NCI-H82 (cell line): ENCODE data around the gene STAT4.

Source experiments
- DNase-seq: peaks from one replicate; lab custom pipeline; 2025; lab: John Stamatoyannopoulos, UW

The STAT4 gene

DNA sequence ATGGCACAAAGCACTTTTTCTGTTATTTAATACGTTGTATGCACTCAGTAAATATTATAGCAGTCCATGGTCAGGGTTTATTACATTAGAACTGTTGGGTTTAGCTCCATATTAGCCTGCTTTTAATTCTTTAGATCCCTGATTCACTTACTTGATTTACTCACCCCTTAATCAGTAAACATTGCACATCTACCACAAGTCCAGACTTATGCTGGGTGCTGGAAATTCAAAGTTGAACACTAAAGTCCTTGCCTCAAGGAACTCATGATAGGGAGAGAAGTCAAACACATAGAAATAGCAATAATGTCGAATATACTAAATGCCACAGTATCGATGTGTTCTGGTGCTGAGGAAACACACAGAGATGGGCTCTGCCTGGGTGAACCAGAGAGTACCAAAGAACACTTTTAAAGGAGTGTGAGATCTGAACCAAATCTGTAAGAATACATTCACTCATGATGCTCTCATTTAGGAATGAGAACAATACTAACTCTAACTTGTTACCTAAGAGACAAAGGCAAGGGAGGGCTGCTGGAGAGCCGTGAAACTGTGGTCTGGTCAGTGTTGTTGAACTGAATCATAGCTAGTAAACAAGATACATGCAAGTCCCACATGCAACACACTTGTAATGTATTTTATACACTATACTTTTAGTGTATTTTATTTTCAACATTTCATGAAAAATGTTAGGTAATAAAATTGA is 4.9 kb downstream of the STAT4 start:
- DNase-seq = no peak

DNA sequence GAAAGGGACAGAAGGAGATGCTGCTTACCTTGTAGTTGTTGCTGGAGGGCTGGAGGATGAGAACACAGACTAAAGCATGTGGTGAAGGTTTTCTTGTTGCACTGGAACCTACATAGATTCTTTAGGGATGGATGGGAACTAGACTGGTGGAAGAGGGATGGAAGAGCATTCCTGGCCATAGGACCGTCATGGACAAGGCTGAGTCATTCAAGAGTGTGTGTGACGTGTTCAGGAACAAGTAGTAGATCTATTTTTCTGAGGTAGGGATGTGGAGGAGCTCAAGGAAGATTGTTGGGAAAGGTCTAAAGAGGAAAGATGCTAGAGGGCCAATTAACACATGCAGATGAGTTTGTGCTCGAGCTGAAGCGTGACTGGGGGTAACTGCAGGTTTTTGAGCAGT is 6.6 kb downstream of the STAT4 start:
- no peak for DNase-seq

DNA sequence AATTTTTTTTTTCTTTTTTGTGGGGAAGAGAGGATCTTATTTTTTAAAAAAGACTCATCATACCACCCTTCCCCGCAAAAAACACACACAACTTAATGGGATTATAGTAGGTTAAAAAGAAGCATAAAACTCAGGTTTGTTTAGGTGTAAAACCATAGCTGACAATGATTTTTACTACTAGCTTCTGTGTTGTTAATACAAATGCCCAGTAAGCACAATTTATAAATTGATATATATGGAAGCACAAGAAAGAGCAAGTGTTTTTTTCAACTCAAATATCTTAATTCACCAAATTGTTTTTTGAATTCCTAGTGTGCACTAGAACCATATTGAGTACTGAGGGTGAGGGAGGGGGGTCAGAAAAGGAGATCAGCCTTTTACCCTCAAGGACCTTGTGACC is 7.0 kb downstream of the STAT4 start:
- no peak for DNase-seq

DNA sequence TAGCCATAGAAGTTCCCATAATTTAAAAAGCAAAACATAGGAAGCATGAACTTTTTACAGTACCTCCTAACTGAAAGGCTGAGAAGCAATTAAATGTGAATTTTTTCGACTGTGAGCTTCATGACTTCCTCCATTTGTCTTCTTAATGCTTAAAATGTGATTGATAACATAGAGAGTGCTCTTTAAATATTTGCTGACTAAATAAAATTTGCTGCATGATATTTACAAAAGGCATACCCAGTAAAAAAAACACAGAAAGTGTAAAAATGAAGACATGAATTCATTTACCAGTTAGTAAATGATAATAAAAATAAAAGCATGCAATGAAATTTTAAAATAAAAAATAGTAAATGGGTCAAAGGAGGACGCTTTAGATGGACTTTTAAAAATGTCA is 21.9 kb downstream of the STAT4 start:
- no peak for DNase-seq

DNA sequence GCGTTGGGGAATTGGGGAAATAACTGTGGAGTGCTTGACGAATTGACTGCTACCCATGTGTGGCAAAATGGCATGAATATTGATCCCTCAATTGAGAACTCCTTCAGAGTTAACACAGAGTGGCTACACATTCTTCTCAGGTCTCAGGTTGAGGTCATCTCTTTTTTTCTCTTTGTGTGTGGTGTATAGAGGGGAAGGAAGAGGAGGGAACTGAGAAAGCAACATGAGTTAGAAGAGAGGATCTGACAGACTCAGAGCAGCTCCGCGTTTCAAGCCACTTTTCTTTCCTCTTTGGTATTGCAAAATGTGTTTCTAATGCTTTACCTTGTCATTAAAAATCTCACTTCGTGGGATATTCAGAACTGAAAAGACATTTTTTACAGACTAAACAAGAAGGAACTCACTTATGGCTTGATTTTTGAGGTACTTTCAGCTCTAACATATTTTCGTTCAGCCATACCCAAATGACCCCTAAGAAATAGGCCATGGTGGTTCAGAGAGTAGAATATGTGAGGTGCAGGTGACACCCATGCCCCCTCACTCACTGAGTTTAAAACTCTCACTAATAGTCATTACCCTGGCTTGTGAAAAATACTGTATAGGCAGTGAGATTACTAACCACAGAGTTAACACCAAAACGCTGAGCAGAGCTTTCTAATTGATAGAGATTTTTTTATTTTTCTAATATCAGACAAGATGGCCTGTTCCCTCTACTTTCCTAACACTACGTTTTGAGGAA is 22.5 kb downstream of the STAT4 start:
- no peak for DNase-seq

DNA sequence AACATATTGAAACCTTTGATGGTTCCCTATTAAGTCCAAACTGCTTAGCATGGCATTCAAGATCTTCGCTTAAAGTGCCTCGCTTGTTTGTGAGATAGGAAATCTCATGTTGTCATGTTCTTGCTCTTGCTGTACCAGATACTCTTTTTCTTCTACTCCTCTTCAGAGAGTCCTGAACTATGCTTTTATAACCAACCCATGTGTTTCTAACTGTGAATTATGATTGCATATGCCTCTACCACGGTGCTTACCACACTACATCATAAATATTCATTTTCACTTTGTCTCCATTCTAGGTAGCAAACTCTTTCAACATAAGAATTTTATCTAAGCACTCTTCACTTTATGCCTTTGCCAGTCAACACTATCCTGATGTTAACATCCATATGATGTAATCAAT is 23.6 kb downstream of the STAT4 start:
- no peak for DNase-seq

DNA sequence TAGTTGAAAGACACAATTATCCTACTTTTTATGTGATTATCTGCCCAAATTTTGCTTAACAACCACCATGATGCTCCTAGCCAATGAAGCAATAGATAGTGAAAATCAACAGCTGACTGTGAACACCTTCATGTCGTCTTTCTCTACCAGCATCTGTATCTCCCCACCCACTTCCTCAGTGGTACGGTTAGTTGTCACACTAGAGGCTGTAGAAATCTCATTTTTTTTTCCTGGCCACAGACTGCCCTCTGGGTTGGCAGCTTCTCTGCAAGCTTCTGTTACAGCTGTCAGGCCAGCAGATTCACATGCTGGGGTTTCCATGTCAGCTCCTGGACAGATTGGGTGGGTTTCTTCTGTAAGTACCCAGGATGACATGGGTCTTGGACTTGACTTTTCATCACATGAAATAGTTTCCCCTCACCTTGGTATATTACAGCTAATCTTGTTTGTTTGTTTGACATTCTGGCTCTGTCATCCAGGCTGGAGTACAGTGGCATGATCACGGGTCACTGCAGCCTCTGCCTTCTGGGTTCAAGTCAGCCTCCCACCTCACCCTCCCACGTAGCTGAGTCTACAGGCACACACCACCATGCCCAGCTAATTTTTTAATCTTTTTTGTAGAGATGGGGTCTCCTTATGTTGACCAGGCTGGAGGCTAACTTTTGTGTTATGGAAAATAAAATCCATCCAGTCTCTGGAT is 24.3 kb downstream of the STAT4 start:
- no peak for DNase-seq

DNA sequence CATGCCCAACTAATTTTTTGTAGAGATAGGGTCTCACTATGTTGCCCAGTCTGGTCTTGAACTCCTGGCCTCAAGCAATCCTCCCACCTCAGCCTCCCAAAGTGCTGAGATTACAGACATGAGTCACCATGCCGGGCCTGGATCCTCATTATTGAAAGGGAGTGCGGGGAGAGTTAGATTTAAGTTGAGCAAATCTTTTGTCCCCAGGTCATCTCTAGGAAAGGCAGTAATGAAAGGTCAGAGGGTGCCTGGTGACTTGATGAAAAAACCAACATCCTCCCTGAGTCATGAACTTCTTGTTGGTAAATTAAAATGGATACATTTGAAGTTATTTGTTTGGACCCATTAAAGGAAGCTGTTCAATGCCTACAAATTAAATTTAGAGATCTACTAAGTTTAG is 25.1 kb downstream of the STAT4 start:
- DNase-seq = no peak

DNA sequence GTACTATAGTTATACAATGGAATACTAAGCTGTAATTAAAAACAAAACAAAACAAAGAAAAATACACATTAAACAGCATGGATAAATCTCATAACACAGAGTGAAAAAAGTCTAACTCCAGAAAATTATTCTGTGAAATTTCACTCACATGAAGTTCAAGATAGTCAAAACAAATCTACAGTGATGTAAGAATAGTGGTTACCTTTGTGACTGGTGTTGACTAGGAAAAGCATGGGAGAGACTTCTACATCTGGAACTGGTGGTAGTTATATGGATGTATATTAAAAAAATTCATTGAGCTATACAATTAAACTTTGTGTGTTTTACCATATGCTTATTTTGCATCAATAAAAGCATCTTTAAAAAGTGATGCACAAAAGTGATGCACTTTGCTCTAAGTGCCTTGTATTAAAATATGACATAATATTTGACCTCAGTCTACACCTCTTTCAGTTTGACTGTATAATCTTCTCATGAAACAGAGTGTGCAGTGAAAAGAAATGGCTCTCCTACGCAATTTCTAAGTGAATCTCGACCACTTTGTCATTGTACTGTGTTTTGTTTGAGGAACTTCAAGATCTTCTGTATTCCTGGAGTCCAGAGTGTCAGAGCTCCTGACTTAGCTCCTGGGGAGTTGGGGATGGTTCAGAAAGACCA is 28.0 kb downstream of the STAT4 start:
- DNase-seq = no peak

DNA sequence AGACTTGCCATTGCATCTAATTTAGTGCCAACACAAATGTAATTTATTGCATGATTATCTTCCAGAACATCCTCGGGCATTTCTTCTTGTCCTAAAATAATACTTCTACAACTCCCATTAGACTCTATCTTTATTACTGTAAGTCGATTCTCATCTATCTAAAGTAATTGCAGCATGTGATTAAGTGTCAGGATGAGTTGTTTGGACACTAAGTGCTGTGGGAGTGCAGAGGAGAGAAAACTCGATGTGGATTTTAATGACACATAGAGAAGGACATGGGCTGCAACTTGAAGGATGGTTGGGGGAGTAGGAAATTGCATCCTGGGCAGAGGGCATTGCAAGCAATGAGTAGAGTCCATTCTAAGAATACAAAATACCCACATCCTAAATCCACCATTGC is 33.5 kb downstream of the STAT4 start:
- no peak for DNase-seq

DNA sequence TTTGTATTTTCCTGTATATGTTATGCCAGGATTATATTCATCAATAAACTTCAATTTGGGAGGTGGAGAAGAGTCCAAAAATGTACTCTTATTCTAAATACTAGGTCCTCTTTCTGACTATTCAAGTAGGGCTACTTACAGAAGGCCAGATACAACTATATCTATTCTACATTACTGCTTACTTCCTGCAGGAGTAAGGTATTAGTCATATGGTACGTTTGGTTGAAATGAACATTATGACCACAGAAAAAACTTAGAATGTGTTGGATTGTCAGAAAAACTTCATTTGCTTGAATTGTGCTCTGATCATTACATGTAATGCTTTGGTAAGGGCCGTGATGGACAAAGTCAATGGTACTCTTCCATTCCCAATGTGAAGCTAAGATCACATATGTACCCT is 35.0 kb downstream of the STAT4 start:
- no peak for DNase-seq

DNA sequence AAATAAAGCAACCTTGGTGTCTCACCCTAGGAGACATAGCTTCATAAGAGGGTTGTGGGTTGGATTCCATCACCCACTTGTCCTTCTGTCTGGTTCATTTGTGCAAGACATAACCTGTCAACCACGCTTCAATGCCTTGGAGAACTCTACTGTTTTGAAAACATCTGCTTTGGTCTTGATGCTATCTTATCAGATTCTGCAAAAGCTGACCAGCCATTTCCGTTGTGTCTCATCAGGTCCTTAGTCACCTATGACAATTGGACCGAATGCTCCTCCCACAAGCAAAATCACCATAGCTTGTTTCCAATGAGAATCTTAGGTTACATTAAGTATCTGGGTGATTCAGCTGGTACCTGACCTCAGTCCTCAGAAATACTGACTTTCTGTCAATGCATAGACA is 35.4 kb downstream of the STAT4 start:
- DNase-seq = no peak

DNA sequence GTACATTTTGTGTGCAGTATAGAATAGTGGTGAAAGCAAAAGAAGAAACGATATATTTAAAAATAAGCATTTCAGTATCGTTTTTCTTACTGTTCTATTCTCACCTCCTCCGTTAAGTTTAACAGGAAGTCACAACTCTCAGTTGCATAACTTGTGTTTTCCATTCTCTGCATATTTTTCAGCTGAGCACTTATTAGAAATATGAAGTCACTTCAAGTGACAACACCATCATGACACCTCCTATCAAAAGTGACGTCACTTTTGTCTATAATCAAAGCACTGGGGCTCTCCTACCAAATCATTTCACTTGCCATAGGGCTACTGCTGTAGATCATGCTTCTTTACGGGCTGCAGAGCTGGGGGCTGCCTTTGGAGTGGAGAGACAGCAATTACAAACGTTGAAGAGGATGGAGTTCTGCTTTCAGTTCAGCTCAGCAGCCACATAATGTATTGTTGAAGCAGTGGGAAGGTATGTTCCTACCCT is 36.3 kb downstream of the STAT4 start:
- DNase-seq = no peak

DNA sequence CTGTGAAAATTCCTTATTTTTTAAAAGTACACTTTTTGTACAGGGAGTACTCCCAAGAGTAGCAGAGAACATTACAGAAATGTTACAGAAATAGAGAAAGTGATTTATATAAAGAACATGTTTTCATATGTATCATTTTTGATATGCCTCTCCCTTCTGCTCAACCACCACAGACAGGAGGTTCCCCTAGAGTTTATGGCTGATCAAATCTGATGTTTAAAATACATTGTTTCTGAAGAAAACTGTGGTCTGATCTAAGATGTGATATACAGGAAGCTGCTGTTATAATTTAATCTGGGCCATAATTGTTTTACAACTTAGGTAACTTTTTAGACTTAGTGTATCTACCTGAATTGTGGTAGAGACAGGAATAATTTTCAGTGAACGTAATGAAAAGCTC is 37.0 kb downstream of the STAT4 start:
- DNase-seq = no peak

DNA sequence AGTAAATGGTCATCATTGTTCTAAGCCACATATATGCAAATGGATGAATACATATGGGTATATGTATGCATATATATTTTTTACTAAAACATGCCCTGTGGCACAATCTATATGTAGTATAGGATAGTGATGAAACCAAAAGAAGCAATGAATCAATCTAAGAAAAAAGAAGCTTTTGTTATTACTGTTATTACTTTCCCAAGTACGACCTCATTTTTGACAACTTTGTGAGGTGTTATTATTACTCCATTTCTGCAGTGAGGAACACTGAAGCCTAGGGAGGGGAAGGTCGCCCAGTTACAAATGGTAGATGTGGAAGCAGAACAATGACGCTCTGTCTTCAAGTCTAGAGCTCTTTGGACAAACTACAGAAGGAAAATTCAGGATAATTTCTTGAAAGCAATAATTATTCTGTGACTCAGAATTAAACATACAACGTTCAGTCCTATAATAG is 38.3 kb downstream of the STAT4 start:
- no peak for DNase-seq

DNA sequence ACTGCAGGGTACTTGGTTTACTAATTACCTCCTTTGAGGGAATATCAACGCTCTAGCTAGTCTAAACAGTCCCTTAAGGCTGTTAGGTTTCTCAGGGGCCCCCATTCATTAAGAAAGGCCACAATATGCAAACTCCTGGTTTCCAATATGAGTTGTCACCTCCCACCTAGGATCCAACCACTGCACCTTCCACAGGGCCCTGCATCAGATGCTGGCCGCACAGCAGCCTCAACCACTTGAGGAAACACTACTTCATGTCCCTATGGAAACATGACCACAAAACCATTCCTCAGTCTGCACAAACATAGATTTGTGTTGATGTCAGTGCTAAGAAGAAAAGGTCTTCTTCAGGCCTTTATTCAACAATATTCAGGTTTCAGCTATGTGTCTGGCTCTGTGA is 40.9 kb downstream of the STAT4 start:
- DNase-seq = no peak

DNA sequence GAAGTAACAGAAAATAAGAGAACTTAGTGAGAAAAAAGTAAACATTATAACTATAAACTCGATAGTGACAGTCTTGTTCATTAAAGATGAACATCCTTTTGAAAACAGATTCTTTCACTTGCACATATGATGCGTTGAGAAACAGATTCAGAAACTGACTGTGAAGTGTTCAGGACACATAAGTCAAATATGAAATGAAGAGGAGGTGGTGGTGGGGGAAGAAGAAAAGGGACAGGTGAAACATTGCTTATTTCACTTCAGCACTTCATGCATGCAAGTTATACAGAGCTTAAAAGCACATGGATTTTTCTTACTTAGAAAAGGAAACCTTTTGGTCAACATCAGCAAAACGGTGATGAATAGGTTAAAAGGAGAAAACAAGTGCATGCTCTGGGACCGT is 42.5 kb downstream of the STAT4 start:
- no peak for DNase-seq

DNA sequence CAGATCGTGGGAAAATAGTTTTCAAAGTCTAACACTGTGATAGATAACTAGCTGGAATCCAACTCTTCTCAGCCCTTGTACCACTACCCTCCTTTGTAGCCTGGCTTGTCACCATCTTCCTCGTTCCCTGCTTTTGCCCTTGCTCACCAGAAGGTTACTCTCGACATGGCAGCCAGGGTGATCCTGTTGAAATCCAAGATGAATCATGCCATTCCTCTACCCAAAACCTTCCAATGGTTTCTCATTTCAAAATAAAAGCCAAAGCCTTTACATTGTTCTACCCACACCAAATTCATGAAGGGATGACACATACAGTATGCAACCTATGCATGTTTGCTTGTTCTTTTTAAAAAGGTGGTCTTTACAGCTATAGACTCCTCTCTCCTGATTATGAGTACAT is 45.7 kb downstream of the STAT4 start:
- no peak for DNase-seq

DNA sequence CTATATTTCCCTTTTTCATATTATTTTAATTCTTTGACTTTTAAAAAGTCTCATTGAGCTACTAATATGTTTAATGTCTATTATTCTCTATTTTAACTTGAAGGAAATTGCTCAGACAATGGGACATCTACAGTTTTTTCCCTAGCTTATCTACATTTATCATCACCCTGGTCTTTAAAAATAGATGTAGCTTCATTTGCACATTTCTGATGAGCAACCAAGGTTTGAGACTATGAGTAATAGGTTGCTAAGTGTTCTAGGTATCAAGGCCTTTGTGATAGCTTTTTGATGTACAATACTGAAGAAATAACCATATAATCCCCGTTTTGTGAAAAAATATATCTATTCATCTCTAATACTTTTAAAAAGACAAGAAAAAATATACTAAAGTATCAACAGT is 47.0 kb downstream of the STAT4 start:
- DNase-seq = no peak

DNA sequence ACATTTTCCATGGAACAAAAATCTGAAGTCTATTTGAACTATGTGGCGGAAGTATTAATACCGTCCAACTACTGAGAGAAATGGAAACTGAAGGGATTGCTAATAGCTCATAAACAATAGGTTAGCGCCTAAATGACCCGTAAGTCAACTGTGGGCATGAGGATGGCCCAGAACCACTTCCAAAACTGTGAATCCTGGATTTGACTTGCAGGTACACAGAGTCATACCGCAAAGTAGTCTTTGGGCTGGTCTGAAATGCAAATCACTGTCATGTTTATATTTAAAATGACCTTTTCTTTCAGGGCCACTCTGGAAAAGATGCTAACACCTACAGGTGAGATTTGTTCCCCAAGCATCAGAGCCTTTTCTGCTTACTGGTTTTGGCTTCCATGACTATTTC is 50.6 kb downstream of the STAT4 start:
- DNase-seq = no peak

DNA sequence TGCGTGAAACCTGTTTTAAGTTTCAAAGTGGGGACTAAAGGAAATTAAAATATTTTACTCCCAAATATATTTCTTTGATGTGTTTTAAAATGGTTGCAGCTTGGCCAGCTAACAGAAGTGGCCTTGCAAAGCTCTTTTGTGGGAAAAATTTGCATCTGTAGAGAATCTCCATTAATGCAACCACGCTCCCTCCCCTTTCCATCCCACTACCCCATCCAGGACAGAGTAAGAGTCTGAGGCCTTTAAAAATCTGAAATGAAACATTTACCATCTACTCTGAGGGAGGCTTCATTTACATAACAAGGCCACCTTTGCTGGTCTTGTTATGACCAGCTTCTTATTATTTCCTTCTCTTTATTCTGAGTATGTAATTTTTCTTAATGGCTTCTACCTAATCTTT is 63.5 kb downstream of the STAT4 start:
- DNase-seq = no peak

DNA sequence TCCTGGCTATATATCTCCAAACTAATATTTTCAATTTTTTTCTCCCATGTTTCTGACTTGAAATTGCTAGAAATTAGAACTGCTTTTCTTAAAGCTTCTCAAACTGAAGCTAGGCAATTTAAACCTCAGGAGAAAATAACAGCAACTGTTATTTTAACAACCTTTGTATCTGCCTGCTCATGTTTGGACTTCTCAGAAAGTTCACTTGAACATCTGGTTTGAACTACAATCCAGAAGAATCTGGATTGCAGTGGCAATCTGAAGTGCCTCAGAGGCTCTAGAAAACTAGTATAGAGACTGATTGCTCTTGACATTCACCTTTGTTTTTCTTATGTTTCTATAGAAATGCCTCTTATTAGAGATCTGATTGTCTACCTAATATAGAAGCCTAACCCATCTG is 64.1 kb downstream of the STAT4 start:
- no peak for DNase-seq

DNA sequence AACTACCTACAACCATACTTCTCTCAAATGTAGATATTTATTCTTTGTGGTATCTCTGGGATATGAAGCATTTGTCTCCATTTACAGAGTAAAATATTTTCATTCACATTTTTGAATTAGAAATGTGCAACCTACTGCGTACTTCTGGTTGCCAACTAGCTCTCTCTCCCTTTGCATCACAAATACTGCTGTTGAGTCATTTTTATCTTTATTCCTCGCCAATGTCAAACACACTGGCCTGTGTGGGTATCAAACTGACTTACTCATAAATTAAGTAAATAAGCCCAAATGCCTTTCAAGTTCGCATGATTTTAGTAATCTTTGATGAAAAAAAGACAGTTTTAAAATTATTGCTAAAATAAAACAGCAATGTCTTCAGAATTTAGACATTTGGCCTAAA is 67.3 kb downstream of the STAT4 start:
- DNase-seq = no peak
